Mesothelial cell of epicardium (in vitro differentiated cells): Measurements from ENCODE around the gene COL16A1. TPM values are rescaled to one million over a fixed set of nuclear protein-coding genes. Genes with fewer than 3 reads are reported as not detected.

Experiments
- DNase-seq, 2 experiments: peaks; one replicate each; pipeline ENCODE4 v3.0.0; 2021; ENCODE audit warnings: low spot score in 2 of 2; ENCODE audit not compliant: unreplicated experiment in 2 of 2
- H3K27ac Mint-ChIP-seq: 2 replicates; pipeline ENCODE4 v1.8.0; 2021; ENCODE audit warnings: mixed read lengths
- H3K27me3 Mint-ChIP-seq: 2 replicates; pipeline ENCODE4 v1.8.0; 2021; ENCODE audit warnings: low read depth, mixed read lengths
- H3K36me3 Mint-ChIP-seq: 2 replicates; pipeline ENCODE4 v1.8.0; 2021; ENCODE audit warnings: mixed read lengths
- H3K4me1 Mint-ChIP-seq: 2 replicates; pipeline ENCODE4 v1.8.0; 2021; ENCODE audit warnings: mixed read lengths
- H3K4me3 Mint-ChIP-seq: 2 replicates; pipeline ENCODE4 v1.8.0; 2021; ENCODE audit warnings: mild to moderate bottlenecking, moderate library complexity, mixed read lengths
- H3K9me3 Mint-ChIP-seq: 2 replicates; pipeline ENCODE4 v1.8.0; 2021; ENCODE audit warnings: mixed read lengths
- total RNA-seq: library from RNA; stranded (reverse); gene quantifications from 3 replicates; pipeline ENCODE4 v1.2.1, GENCODE V29; 2021
- TF ChIP-seq, protein P1 (sequence below): fragments of 200-600 bp; sonication (generic); IDR thresholded peaks from one replicate; pipeline ENCODE4 v1.5.0; 2021; ENCODE audit warnings: antibody characterized with exemption; ENCODE audit not compliant: unreplicated experiment

COL16A1 gene
- total RNA-seq, 1 donor from 2014 or later, result 389 TPM

- TF ChIP-seq, protein P1, sequence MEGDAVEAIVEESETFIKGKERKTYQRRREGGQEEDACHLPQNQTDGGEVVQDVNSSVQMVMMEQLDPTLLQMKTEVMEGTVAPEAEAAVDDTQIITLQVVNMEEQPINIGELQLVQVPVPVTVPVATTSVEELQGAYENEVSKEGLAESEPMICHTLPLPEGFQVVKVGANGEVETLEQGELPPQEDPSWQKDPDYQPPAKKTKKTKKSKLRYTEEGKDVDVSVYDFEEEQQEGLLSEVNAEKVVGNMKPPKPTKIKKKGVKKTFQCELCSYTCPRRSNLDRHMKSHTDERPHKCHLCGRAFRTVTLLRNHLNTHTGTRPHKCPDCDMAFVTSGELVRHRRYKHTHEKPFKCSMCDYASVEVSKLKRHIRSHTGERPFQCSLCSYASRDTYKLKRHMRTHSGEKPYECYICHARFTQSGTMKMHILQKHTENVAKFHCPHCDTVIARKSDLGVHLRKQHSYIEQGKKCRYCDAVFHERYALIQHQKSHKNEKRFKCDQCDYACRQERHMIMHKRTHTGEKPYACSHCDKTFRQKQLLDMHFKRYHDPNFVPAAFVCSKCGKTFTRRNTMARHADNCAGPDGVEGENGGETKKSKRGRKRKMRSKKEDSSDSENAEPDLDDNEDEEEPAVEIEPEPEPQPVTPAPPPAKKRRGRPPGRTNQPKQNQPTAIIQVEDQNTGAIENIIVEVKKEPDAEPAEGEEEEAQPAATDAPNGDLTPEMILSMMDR, result no peak
- Mint-ChIP-seq H3K27ac (no peak overlapping the region), H3K27me3 (peaks cover 9% of the 10 kb centered on the region), H3K4me3 (no peak overlapping the region), H3K4me1 (peaks cover 4% of the 10 kb centered on the region), H3K36me3 (no peaks in the 10 kb centered on the region), H3K9me3 (no peaks in the 10 kb centered on the region)
- no peak for DNase-seq
Measured at GRCh38 chr1:31725777-31726535, 22.1 kb upstream of the COL16A1 start.

DNA sequence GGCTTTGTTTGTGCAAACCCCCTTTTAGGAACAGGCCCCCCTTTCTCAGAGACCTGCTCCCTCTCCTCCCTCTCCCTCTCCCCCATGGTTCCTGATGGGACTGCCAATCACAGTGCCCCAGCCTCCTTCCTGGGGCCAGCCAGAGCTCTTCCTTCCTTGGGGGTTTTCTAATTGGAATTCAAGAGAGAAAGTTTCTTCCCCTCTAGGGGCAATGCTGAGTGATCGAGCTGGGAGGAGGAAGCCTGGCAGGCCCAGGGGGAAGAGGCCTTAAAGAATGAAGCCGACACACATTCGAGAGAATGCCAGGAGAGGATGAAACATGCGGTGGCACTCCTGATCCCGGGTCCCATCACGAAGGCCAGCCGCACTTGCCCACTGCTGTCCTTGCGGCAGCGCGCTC, 21.3 kb upstream of the COL16A1 start:
- Mint-ChIP-seq H3K4me1 (peaks cover 4% of the 10 kb centered on the region), H3K9me3 (no peaks in the 10 kb centered on the region), H3K27me3 (peaks cover 9% of the 10 kb centered on the region), H3K4me3 (no peak overlapping the region), H3K36me3 (no peaks in the 10 kb centered on the region), H3K27ac (no peak overlapping the region)
- TF ChIP-seq, protein P1, result no peak
- DNase-seq, result no peak

- Mint-ChIP-seq H3K9me3 (no peaks in the 10 kb centered on the region), H3K27me3 (peaks cover 9% of the 10 kb centered on the region), H3K4me3 (no peak overlapping the region), H3K36me3 (no peaks in the 10 kb centered on the region), H3K4me1 (peaks cover 5% of the 10 kb centered on the region), H3K27ac (no peak overlapping the region)
- peak; percentile 77 to 91 for DNase-seq
- TF ChIP-seq, protein P1, result no peak
Measured at GRCh38 chr1:31723828-31724359, 20.1 kb upstream of the COL16A1 start.

GRCh38 chr1:31718327-31718897, 14.6 kb upstream of the COL16A1 start:
- Mint-ChIP-seq H3K27me3 (peaks cover 17% of the 10 kb centered on the region), H3K27ac (no peak overlapping the region), H3K9me3 (no peaks in the 10 kb centered on the region), H3K36me3 (no peaks in the 10 kb centered on the region), H3K4me1 (peaks cover 41% of the 10 kb centered on the region), H3K4me3 (no peak overlapping the region)
- TF ChIP-seq, protein P1, result no peak
- no peak for DNase-seq

GRCh38 chr1:31717341-31717740, 13.5 kb upstream of the COL16A1 start:
- H3K27me3 Mint-ChIP-seq, result peaks cover 14% of the 10 kb centered on the region
- peaks cover 51% of the 10 kb centered on the region for H3K4me1 Mint-ChIP-seq
- DNase-seq, result no peak
- H3K27ac Mint-ChIP-seq, result no peak overlapping the region
- no peaks in the 10 kb centered on the region for H3K36me3 Mint-ChIP-seq
- TF ChIP-seq, protein P1, result no peak
- H3K9me3 Mint-ChIP-seq, result no peaks in the 10 kb centered on the region
- no peak overlapping the region for H3K4me3 Mint-ChIP-seq
